Hair follicular keratinocyte (primary cell): ENCODE measurements around the gene ARHGEF35. TPM values are rescaled to one million over a fixed set of nuclear protein-coding genes. Genes with fewer than 3 reads are reported as not detected.

ENCODE experiments used
- total RNA-seq: library from RNA; depleted of rRNA; stranded (reverse); fragments of >200 nt; gene quantifications from 2 replicates; pipeline ENCODE4 v1.2.3, GENCODE V29; 2015

ARHGEF35 gene
- total RNA-seq, result 7.5 and 11.0 TPM in 2 replicates

GRCh38 chr7:144195212-144195872, at the start of gene ARHGEF35:
TSS of gene ARHGEF35 (minus strand) at chr7:144195833. CDS start at chr7:144188383, 7,450 bp downstream.

GRCh38 chr7:144239365-144239764, 43.7 kb upstream of the ARHGEF35 start, which contains the start of gene OR2A42:
TSS of gene OR2A42 (minus strand) at chr7:144239605. CDS start at chr7:144232843, 6,762 bp downstream.

GRCh38 chr7:144183166-144183565, 12.5 kb downstream of the ARHGEF35 start, which contains the start of gene CTAGE4:
TSS of gene CTAGE4 (plus strand) at chr7:144183466. CDS start at chr7:144183504, 38 bp downstream.

Other genes with a start within 250 kb of the ARHGEF35 start
- gene OR2F1, start 241.0 kb downstream of the ARHGEF35 start, total RNA-seq, result not detected in 2 replicates
- not detected in 2 replicates for gene OR6B1, start 195.5 kb downstream of the ARHGEF35 start, total RNA-seq
- gene OR2A5, start 146.9 kb downstream of the ARHGEF35 start, total RNA-seq, result not detected in 2 replicates
- gene OR2A25, start 126.0 kb downstream of the ARHGEF35 start, total RNA-seq, result not detected in 2 replicates
- gene OR2A12, start 109.6 kb downstream of the ARHGEF35 start, total RNA-seq, result not detected in 2 replicates
- not detected in 2 replicates for gene OR2A2, start 86.2 kb downstream of the ARHGEF35 start, total RNA-seq
- not detected in 2 replicates for gene OR2A14, start 72.7 kb downstream of the ARHGEF35 start, total RNA-seq
- gene CTAGE4, start 12.4 kb downstream of the ARHGEF35 start, total RNA-seq, result 0.46 and 1.0 TPM in 2 replicates
- gene OR2A42, start 43.8 kb upstream of the ARHGEF35 start, total RNA-seq, result not detected in 2 replicates
- 1.1 and 4.1 TPM in 2 replicates for gene OR2A7, start 69.0 kb upstream of the ARHGEF35 start, total RNA-seq
- 3.4 and 3.7 TPM in 2 replicates for gene CTAGE8, start 73.5 kb upstream of the ARHGEF35 start, total RNA-seq
- gene OR2A1, start 116.6 kb upstream of the ARHGEF35 start, total RNA-seq, result 0.11 TPM in 1 of 2 replicates, not detected in the other
- 33.8 and 35.5 TPM in 2 replicates for gene ARHGEF5, start 159.6 kb upstream of the ARHGEF35 start, total RNA-seq
- gene NOBOX, start 207.9 kb upstream of the ARHGEF35 start, total RNA-seq, result not detected in 2 replicates